ENCODE results near the gene SIRT3. TPM values are rescaled to one million over a fixed set of nuclear protein-coding genes. Genes with fewer than 3 reads are reported as not detected.

SIRT3 gene
- total RNA-seq, 1 experiment from 2014 or later = 13.9 TPM

GRCh38 chr11:278001-278951 is 42.1 kb upstream of the SIRT3 start, which contains the start of gene NLRP6:
TSS of gene NLRP6 (plus strand) at chr11:278407. CDS start at chr11:278570, 163 bp downstream.
- no peak within 1 kb of the TSS for H2AFZ ChIP-seq (ENCODE audit: low read length)
- peaks cover 2 to 3% of the 10 kb centered on the region in 2 experiments; a peak in 1 of 5 replicates for H3K9me3 Mint-ChIP-seq
- no peaks in the 10 kb centered on the region for H3K79me1 ChIP-seq (ENCODE audit: insufficient read depth, low read depth, low read length, poor library complexity, severe bottlenecking)
- peaks cover 25 to 35% of the 10 kb centered on the region in 2 experiments for H3K4me1 Mint-ChIP-seq
- no peak within 1 kb of the TSS for H3K23ac ChIP-seq (ENCODE audit: insufficient read length, low read depth, low read length)
- TF ChIP-seq, protein P1, sequence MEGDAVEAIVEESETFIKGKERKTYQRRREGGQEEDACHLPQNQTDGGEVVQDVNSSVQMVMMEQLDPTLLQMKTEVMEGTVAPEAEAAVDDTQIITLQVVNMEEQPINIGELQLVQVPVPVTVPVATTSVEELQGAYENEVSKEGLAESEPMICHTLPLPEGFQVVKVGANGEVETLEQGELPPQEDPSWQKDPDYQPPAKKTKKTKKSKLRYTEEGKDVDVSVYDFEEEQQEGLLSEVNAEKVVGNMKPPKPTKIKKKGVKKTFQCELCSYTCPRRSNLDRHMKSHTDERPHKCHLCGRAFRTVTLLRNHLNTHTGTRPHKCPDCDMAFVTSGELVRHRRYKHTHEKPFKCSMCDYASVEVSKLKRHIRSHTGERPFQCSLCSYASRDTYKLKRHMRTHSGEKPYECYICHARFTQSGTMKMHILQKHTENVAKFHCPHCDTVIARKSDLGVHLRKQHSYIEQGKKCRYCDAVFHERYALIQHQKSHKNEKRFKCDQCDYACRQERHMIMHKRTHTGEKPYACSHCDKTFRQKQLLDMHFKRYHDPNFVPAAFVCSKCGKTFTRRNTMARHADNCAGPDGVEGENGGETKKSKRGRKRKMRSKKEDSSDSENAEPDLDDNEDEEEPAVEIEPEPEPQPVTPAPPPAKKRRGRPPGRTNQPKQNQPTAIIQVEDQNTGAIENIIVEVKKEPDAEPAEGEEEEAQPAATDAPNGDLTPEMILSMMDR (conservative IDR thresholded peaks at IDR 0.05) = no peak
- peak within 1 kb of the TSS in 2 of 3 experiments; percentile 72 to 89; a peak in 5 of 7 replicates for H3K27ac Mint-ChIP-seq
- no peaks in the 10 kb centered on the region for H3K9me3 ChIP-seq (ENCODE audit: control insufficient read depth, low read depth, low read length)
- no peak within 1 kb of the TSS for H3K14ac ChIP-seq (ENCODE audit: insufficient read depth, low read length)
- H4K8ac ChIP-seq (replicated peaks; ENCODE audit: insufficient read length, low read depth, low read length) = no peak within 1 kb of the TSS
- no peak within 1 kb of the TSS for H3K4me2 ChIP-seq (ENCODE audit: insufficient read depth, insufficient read length, low read length)
- H3K56ac ChIP-seq (ENCODE audit: insufficient read length, low read depth, low read length) = no peak within 1 kb of the TSS
- no peak within 1 kb of the TSS for H4K5ac ChIP-seq (ENCODE audit: insufficient read length, low read depth, low read length)
- H2BK15ac ChIP-seq (ENCODE audit: low read depth, low read length) = no peak within 1 kb of the TSS
- H3K18ac ChIP-seq (ENCODE audit: insufficient read length, low read depth, low read length) = no peak within 1 kb of the TSS
- no peak for DNase-seq
- no peaks in the 10 kb centered on the region for H3K27me3 ChIP-seq (ENCODE audit: insufficient read depth, low read length)
- H3K4me1 ChIP-seq (ENCODE audit: insufficient read depth, low read length) = no peaks in the 10 kb centered on the region
- H2BK5ac ChIP-seq (ENCODE audit: insufficient read length, low read length) = no peak within 1 kb of the TSS
- no peaks in the 10 kb centered on the region; the same call in 1 of the 2 replicates for H3K27me3 Mint-ChIP-seq (ENCODE audit: low read depth)
- H3K23me2 ChIP-seq (ENCODE audit: insufficient read length, low read depth, low read length, poor library complexity, severe bottlenecking) = no peaks in the 10 kb centered on the region
- no peaks in the 10 kb centered on the region for H3K36me3 Mint-ChIP-seq (ENCODE audit: insufficient read depth in 1 of 3, low read depth in 3 of 3)
- no peak within 1 kb of the TSS for H3K4ac ChIP-seq (ENCODE audit: low read depth, low read length)
- H2AK5ac ChIP-seq (ENCODE audit: insufficient read length, low read length) = no peak within 1 kb of the TSS
- H3T11ph ChIP-seq (ENCODE audit: low read length) = no peak within 1 kb of the TSS
- peak within 1 kb of the TSS in 1 of 2 experiments; percentile 33; a peak in 1 of 5 replicates for H3K4me3 Mint-ChIP-seq
- no peak within 1 kb of the TSS for H4K91ac ChIP-seq (ENCODE audit: insufficient read length, low read depth, low read length)
- no peak within 1 kb of the TSS for H3K27ac ChIP-seq (ENCODE audit: insufficient read length, low read depth, low read length)
- no peaks in the 10 kb centered on the region for H4K20me1 ChIP-seq (ENCODE audit: control insufficient read depth, insufficient read depth, insufficient read length)
- no peak within 1 kb of the TSS for H2BK120ac ChIP-seq (ENCODE audit: low read depth, low read length, poor library complexity, severe bottlenecking)
- no peak within 1 kb of the TSS for H2BK12ac ChIP-seq (ENCODE audit: insufficient read length, low read depth, low read length)
- WGBS (ENCODE audit: extremely low coverage, insufficient read length, low lambda C conversion rate) = no CpG with 5 or more reads among the region's 21 CpGs
- no peak within 1 kb of the TSS for H3K9ac ChIP-seq (ENCODE audit: extremely low read depth, insufficient read length, low read length)
- no peaks in the 10 kb centered on the region for H3K79me2 ChIP-seq (ENCODE audit: insufficient read depth, low read length)
- no peak within 1 kb of the TSS for H2BK20ac ChIP-seq (ENCODE audit: low read depth, low read length, poor library complexity, severe bottlenecking)

Data from H9 (cell line).